Neural cell (in vitro differentiated cells): ENCODE data around the gene TMEM260. TPM values are rescaled to one million over a fixed set of nuclear protein-coding genes. Genes with fewer than 3 reads are reported as not detected.

Experiments
- H2AFZ ChIP-seq: fragments of 200-600, 300-800 bp; sonication (generic), shearing (Covaris generic); 2 replicates; pipeline ENCODE4 v1.6.0; 2014; ENCODE audit warnings: low read depth, mild to moderate bottlenecking, antibody characterized with exemption, low read length, moderate library complexity
- H3F3A ChIP-seq: fragments of 200-600 bp; shearing (Covaris generic); 2 replicates; pipeline ENCODE4 v1.6.1; 2016; ENCODE audit warnings: mild to moderate bottlenecking, moderate library complexity, mixed read lengths, antibody characterized with exemption, low read length; ENCODE audit not compliant: insufficient read depth, poor library complexity, severe bottlenecking
- H3K27ac ChIP-seq: fragments of 200-600, 300-800 bp; sonication (generic), shearing (Covaris generic); 2 replicates; pipeline ENCODE4 v1.5.1; 2014; ENCODE audit warnings: mild to moderate bottlenecking, low read length, moderate library complexity
- H3K27me3 ChIP-seq: fragments of 300-800, 200-600 bp; sonication (generic), shearing (Covaris generic); 2 replicates; pipeline ENCODE4 v1.6.0; 2014; ENCODE audit warnings: mild to moderate bottlenecking, low read depth, low read length, moderate library complexity; ENCODE audit not compliant: insufficient read depth
- H3K36me3 ChIP-seq: fragments of 300-800, 200-600 bp; sonication (generic), shearing (Covaris generic); 2 replicates; pipeline ENCODE4 v1.5.1; 2014; ENCODE audit warnings: mild to moderate bottlenecking, antibody characterized with exemption, low read length, moderate library complexity; ENCODE audit not compliant: insufficient read depth
- H3K4me2 ChIP-seq: fragments of 300-800, 200-600 bp; sonication (generic), shearing (Covaris generic); 2 replicates; pipeline ENCODE4 v1.6.0; 2014; ENCODE audit warnings: mild to moderate bottlenecking, low read length
- H3K4me3 ChIP-seq: fragments of 300-800, 200-600 bp; sonication (generic), shearing (Covaris generic); 2 replicates; pipeline ENCODE4 v1.5.1; 2014; ENCODE audit warnings: mild to moderate bottlenecking, low read length, moderate library complexity
- H3K79me2 ChIP-seq: fragments of 200-600 bp; shearing (Covaris generic); replicated peaks from 2 replicates; pipeline ENCODE4 v1.6.0; 2014; ENCODE audit warnings: mild to moderate bottlenecking, low read length, moderate library complexity; ENCODE audit not compliant: insufficient read depth
- H3K9ac ChIP-seq: fragments of 300-800, 200-600 bp; sonication (generic), shearing (Covaris generic); 2 replicates; pipeline ENCODE4 v1.6.1; 2016; ENCODE audit warnings: mild to moderate bottlenecking, low read length, mixed read lengths
- H3K9me2 ChIP-seq: fragments of 200-600 bp; shearing (Covaris generic); 2 replicates; pipeline ENCODE4 v1.6.1; 2016; ENCODE audit warnings: mild to moderate bottlenecking, low read length, mixed read lengths; ENCODE audit not compliant: insufficient read depth
- H3K9me3 ChIP-seq: fragments of 200-600, 300-800 bp; sonication (generic), shearing (Covaris generic); 2 replicates; pipeline ENCODE4 v1.6.1; 2016; ENCODE audit warnings: mild to moderate bottlenecking, mixed run types, low read length, moderate library complexity, mixed read lengths
- H4K20me1 ChIP-seq: fragments of 200-600 bp; shearing (Covaris generic); 2 replicates; pipeline ENCODE4 v1.6.1; 2016; ENCODE audit warnings: mild to moderate bottlenecking, mixed run types; ENCODE audit not compliant: insufficient read depth
- CTCF ChIP-seq: fragments of 450-650 bp; IDR thresholded peaks from 2 replicates; pipeline ENCODE4 v1.5.1; 2014; ENCODE audit warnings: antibody characterized with exemption, mild to moderate bottlenecking, moderate library complexity; ENCODE audit not compliant: poor library complexity, severe bottlenecking
- EP300 ChIP-seq: fragments of 450-650 bp; conservative IDR thresholded peaks from 2 replicates; pipeline ENCODE4 v1.6.1; 2014; ENCODE audit warnings: antibody characterized with exemption, mild to moderate bottlenecking, moderate library complexity; ENCODE audit not compliant: poor library complexity, severe bottlenecking
- EZH2 ChIP-seq: fragments of 200-600, 300-800 bp; shearing (Covaris generic), sonication (generic); IDR thresholded peaks from 2 replicates; pipeline ENCODE4 v1.6.1; 2014; ENCODE audit warnings: antibody characterized with exemption, low read length, borderline replicate concordance, mild to moderate bottlenecking; ENCODE audit not compliant: insufficient read depth, poor library complexity, severe bottlenecking
- MXI1 ChIP-seq: fragments of 450-650 bp; conservative IDR thresholded peaks from 2 replicates; pipeline ENCODE4 v1.6.1; 2014; ENCODE audit warnings: antibody characterized with exemption, mild to moderate bottlenecking; ENCODE audit not compliant: poor library complexity, severe bottlenecking
- POLR2AphosphoS5 ChIP-seq: IDR thresholded peaks from 2 replicates; pipeline ENCODE4 v1.6.1; 2012
- RAD21 ChIP-seq: fragments of 450-650 bp; conservative IDR thresholded peaks from 2 replicates; pipeline ENCODE4 v1.6.1; 2014; ENCODE audit warnings: antibody characterized with exemption, mild to moderate bottlenecking, moderate library complexity
- REST ChIP-seq: IDR thresholded peaks from 2 replicates; pipeline ENCODE4 v1.6.1; 2012; ENCODE audit warnings: borderline replicate concordance
- SMC3 ChIP-seq: fragments of 450-650 bp; conservative IDR thresholded peaks from 2 replicates; pipeline ENCODE4 v1.6.1; 2014; ENCODE audit warnings: antibody characterized with exemption, mild to moderate bottlenecking, moderate library complexity; ENCODE audit not compliant: poor library complexity
- TAF1 ChIP-seq: IDR thresholded peaks from 2 replicates; pipeline ENCODE4 v1.6.1; 2012; ENCODE audit warnings: low read depth
- polyA plus RNA-seq: library from polyadenylated mRNA; depleted of rRNA; stranded (reverse); fragments of >200 nt; gene quantifications from 2 replicates; pipeline ENCODE4 v1.2.3, GENCODE V29; 2014

TMEM260 gene
- polyA plus RNA-seq, 1 donor from 2014 or later, result 67.0 TPM

- TF ChIP-seq RAD21 (no peak), POLR2AphosphoS5 (no peak), MXI1 (no peak), SMC3 (no peak), REST (no peak), EP300 (no peak), CTCF (no peak), EZH2 (no peak), TAF1 (no peak)
- Histone ChIP-seq H3K9me3 (no peaks in the 10 kb centered on the region), H3K36me3 (no peaks in the 10 kb centered on the region), H4K20me1 (no peaks in the 10 kb centered on the region), H3K4me2 (no peak overlapping the region), H3K27me3 (no peaks in the 10 kb centered on the region), H3K79me2 (no peaks in the 10 kb centered on the region), H3K4me3 (no peak overlapping the region), H3K9me2 (no peaks in the 10 kb centered on the region), H3K27ac (no peak overlapping the region), H3K9ac (no peak overlapping the region), H3F3A (no peaks in the 10 kb centered on the region), H2AFZ (no peak overlapping the region)
Observed at GRCh38 chr14:56569174-56569573, 10.4 kb upstream of the TMEM260 start.

DNA sequence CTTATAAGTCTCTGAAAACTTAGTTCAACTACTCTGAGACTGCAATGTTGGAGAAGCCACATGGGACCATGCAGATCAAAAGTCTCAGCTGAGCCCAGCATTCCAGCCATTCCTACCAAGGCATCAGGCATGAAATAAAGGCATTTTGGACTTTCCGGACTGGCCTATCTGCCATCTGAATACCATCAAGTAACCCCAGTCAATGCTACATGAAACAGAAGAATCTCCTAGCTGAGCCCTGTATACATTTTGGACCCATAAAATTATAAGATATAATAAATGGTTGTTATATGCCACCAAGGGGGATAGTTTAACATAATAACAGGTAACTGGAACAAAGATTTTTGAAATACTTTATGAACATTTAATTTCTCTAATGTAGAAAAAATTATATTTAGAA lies 9.3 kb upstream of the TMEM260 start:
- TF ChIP-seq REST (no peak), EP300 (no peak), RAD21 (no peak), POLR2AphosphoS5 (no peak), SMC3 (no peak), TAF1 (no peak), CTCF (no peak), MXI1 (no peak), EZH2 (no peak)
- Histone ChIP-seq H3K4me2 (no peak overlapping the region), H3K9ac (no peak overlapping the region), H3K79me2 (no peaks in the 10 kb centered on the region), H3F3A (no peaks in the 10 kb centered on the region), H3K9me3 (no peaks in the 10 kb centered on the region), H4K20me1 (no peaks in the 10 kb centered on the region), H3K36me3 (no peaks in the 10 kb centered on the region), H3K27me3 (no peaks in the 10 kb centered on the region), H3K27ac (no peak overlapping the region), H3K4me3 (no peak overlapping the region), H3K9me2 (no peaks in the 10 kb centered on the region), H2AFZ (no peak overlapping the region)
